Liver (tissue), 3 donors: ENCODE data around the gene SSNA1.

Experiments used
- EGR1 ChIP-seq, 2 donors: IDR thresholded peaks; 2 replicates each; pipeline ENCODE4 v1.6.1; 2016 to 2018; ENCODE audit warnings: antibody characterized with exemption in 2 of 2, low read depth in 2 of 2
- FOXA1 ChIP-seq: IDR thresholded peaks from 2 replicates; pipeline ENCODE4 v1.6.1; 2016; ENCODE audit warnings: antibody characterized with exemption
- JUND ChIP-seq, 2 donors: IDR thresholded peaks; 2 replicates each; pipeline ENCODE4 v1.6.1; 2016; ENCODE audit warnings: antibody characterized with exemption in 2 of 2
- RXRA ChIP-seq, 2 donors: IDR thresholded peaks; 2 replicates each; pipeline ENCODE4 v1.6.1; 2017 to 2018; ENCODE audit warnings: antibody characterized with exemption in 2 of 2, mild to moderate bottlenecking in 1 of 2
- TAF1 ChIP-seq: conservative IDR thresholded peaks from 2 replicates; pipeline ENCODE4 v1.6.1; 2016; ENCODE audit warnings: antibody characterized with exemption, mild to moderate bottlenecking
- TF ChIP-seq, protein P1 (sequence below): fragments of 150-350 bp; IDR thresholded peaks from 2 replicates; pipeline ENCODE4 v1.5.1; 2017; ENCODE audit warnings: improper control_type of control experiment, low read depth, low read length; ENCODE audit not compliant: missing input control
- TF ChIP-seq, protein P2 (sequence below): IDR thresholded peaks from 2 replicates; pipeline ENCODE4 v1.6.1; 2016; ENCODE audit warnings: antibody characterized with exemption
- TF ChIP-seq, protein P3 (sequence below): IDR thresholded peaks from 2 replicates; pipeline ENCODE4 v1.6.1; 2016; ENCODE audit warnings: antibody characterized with exemption, mild to moderate bottlenecking
- donor health status: healthy.
- donor health status: healthy.

DNA sequence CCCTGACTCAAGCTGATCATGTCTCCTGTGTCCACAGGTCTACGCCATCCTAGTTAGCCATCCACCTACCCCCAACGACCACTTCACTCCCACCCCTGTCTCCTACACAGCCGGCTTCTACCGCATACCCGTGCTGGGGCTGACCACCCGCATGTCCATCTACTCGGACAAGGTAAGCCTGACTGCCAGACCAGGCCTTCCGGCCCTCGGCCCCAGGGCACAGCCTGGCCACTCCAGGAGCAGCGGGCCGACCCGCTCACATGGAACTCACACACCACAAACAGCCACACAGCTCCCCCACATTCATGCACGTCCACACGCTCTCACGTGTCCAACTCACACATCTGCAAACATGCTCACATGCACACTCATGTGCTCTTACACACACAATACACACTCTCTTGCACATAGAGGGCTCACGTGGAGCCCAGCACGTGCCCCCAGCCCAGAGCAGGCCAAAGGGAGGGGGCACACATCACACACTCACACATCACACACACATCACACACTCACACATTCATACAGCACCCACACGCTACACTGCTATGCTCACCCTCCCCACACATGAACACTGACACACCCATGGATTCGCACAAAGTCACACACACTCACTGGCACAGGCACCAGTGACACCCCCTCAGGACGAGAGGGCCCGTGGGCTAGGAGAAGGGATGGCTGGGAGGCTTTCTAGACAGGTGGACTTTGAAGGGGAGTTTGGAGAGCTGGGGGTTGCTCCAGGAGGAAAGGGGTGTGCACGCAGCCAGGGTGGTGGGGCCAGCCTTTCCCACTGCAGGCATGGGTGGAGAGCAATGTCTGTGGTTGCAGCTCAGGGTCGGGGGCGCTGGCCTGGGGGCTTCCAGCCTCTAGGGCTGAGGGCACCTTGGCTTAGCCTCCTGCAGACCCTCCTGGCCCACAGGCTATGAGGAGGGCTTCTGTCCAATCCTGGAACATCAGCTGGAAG, 46.2 kb upstream of the SSNA1 start:
- TF ChIP-seq, protein P1, sequence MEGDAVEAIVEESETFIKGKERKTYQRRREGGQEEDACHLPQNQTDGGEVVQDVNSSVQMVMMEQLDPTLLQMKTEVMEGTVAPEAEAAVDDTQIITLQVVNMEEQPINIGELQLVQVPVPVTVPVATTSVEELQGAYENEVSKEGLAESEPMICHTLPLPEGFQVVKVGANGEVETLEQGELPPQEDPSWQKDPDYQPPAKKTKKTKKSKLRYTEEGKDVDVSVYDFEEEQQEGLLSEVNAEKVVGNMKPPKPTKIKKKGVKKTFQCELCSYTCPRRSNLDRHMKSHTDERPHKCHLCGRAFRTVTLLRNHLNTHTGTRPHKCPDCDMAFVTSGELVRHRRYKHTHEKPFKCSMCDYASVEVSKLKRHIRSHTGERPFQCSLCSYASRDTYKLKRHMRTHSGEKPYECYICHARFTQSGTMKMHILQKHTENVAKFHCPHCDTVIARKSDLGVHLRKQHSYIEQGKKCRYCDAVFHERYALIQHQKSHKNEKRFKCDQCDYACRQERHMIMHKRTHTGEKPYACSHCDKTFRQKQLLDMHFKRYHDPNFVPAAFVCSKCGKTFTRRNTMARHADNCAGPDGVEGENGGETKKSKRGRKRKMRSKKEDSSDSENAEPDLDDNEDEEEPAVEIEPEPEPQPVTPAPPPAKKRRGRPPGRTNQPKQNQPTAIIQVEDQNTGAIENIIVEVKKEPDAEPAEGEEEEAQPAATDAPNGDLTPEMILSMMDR = no peak
- TF ChIP-seq JUND (IDR thresholded peaks at IDR 0.05) (no peak), TAF1 (no peak), FOXA1 (no peak), RXRA (IDR thresholded peaks at IDR 0.05) (no peak), EGR1 (IDR thresholded peaks at IDR 0.05; ENCODE audit: low read depth in 2 of 2) (no peak)
- TF ChIP-seq, protein P2, sequence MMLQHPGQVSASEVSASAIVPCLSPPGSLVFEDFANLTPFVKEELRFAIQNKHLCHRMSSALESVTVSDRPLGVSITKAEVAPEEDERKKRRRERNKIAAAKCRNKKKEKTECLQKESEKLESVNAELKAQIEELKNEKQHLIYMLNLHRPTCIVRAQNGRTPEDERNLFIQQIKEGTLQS = no peak
- TF ChIP-seq, protein P3, sequence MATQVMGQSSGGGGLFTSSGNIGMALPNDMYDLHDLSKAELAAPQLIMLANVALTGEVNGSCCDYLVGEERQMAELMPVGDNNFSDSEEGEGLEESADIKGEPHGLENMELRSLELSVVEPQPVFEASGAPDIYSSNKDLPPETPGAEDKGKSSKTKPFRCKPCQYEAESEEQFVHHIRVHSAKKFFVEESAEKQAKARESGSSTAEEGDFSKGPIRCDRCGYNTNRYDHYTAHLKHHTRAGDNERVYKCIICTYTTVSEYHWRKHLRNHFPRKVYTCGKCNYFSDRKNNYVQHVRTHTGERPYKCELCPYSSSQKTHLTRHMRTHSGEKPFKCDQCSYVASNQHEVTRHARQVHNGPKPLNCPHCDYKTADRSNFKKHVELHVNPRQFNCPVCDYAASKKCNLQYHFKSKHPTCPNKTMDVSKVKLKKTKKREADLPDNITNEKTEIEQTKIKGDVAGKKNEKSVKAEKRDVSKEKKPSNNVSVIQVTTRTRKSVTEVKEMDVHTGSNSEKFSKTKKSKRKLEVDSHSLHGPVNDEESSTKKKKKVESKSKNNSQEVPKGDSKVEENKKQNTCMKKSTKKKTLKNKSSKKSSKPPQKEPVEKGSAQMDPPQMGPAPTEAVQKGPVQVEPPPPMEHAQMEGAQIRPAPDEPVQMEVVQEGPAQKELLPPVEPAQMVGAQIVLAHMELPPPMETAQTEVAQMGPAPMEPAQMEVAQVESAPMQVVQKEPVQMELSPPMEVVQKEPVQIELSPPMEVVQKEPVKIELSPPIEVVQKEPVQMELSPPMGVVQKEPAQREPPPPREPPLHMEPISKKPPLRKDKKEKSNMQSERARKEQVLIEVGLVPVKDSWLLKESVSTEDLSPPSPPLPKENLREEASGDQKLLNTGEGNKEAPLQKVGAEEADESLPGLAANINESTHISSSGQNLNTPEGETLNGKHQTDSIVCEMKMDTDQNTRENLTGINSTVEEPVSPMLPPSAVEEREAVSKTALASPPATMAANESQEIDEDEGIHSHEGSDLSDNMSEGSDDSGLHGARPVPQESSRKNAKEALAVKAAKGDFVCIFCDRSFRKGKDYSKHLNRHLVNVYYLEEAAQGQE = no peak
